GM12892 (cell line): Measurements from ENCODE around the gene CHST15.

Experiments used
- DNase-seq: peaks from one replicate; pipeline ENCODE4 v3.0.0; 2011; ENCODE audit not compliant: insufficient read length
- FAIRE-seq: peaks from 2 replicates; lab custom pipeline; 2011; peaks lifted over from hg19 to GRCh38; lab: Jason Lieb, UNC
- POLR2A ChIP-seq: IDR thresholded peaks from 2 replicates; pipeline ENCODE4 v1.6.1; 2011; ENCODE audit warnings: low read depth, low read length, control low read depth
- POLR2AphosphoS5 ChIP-seq: IDR thresholded peaks from 2 replicates; pipeline ENCODE4 v1.6.1; 2011; ENCODE audit warnings: low read depth, low read length, control low read depth
- TAF1 ChIP-seq: IDR thresholded peaks from 2 replicates; pipeline ENCODE4 v1.6.1; 2011; ENCODE audit warnings: low read depth, mild to moderate bottlenecking, control low read depth, low read length, borderline replicate concordance

Gene CHST15

GRCh38 chr10:124123156-124123555 is 29.8 kb upstream of the CHST15 start:
- DNase-seq (no peak), FAIRE-seq (no peak)
- no peak for TF ChIP-seq TAF1
- TF ChIP-seq POLR2A: no peak
- no peak for TF ChIP-seq POLR2AphosphoS5

- FAIRE-seq (no peak), DNase-seq (no peak)
- TF ChIP-seq POLR2A: no peak
- TF ChIP-seq TAF1: no peak
- no peak for TF ChIP-seq POLR2AphosphoS5
Observed at GRCh38 chr10:124122211-124122610, 28.8 kb upstream of the CHST15 start.

GRCh38 chr10:124120410-124121061 is 27.1 kb upstream of the CHST15 start:
- DNase-seq (no peak), FAIRE-seq (no peak)
- TF ChIP-seq POLR2A: no peak
- TF ChIP-seq POLR2AphosphoS5: no peak
- TF ChIP-seq TAF1: no peak

GRCh38 chr10:124119946-124120345 is 26.5 kb upstream of the CHST15 start:
- TF ChIP-seq POLR2AphosphoS5: no peak
- no peak for TF ChIP-seq POLR2A
- DNase-seq (no peak), FAIRE-seq (no peak)

GRCh38 chr10:124119216-124119615 is 25.8 kb upstream of the CHST15 start:
- TF ChIP-seq TAF1 (no peak), POLR2AphosphoS5 (no peak), POLR2A (no peak)
- DNase-seq (no peak), FAIRE-seq (no peak)

- no peak for DNase-seq
- TF ChIP-seq POLR2AphosphoS5: no peak
- TF ChIP-seq POLR2A: no peak
- no peak for TF ChIP-seq TAF1
- no peak for FAIRE-seq
Observed at GRCh38 chr10:124117833-124118232, 24.4 kb upstream of the CHST15 start.

- FAIRE-seq (no peak), DNase-seq (no peak)
- TF ChIP-seq POLR2A (no peak), TAF1 (no peak), POLR2AphosphoS5 (no peak)
Observed at GRCh38 chr10:124117511-124117785, 24.1 kb upstream of the CHST15 start.

GRCh38 chr10:124116771-124117510 is 23.5 kb upstream of the CHST15 start:
- TF ChIP-seq POLR2A (no peak), POLR2AphosphoS5 (no peak), TAF1 (no peak)
- FAIRE-seq (no peak), DNase-seq (no peak)

GRCh38 chr10:124114696-124115095 is 21.3 kb upstream of the CHST15 start:
- no peak for FAIRE-seq

GRCh38 chr10:124112891-124113580 is 19.6 kb upstream of the CHST15 start:
- TF ChIP-seq TAF1 (no peak), POLR2A (no peak), POLR2AphosphoS5 (no peak)
- FAIRE-seq: no peak
- DNase-seq: no peak

More at GRCh38 chr10:124114696-124115095, 21.3 kb upstream of the CHST15 start:
- DNase-seq: no peak
- no peak for TF ChIP-seq POLR2A
- TF ChIP-seq POLR2AphosphoS5: no peak
- no peak for TF ChIP-seq TAF1

GRCh38 chr10:124110882-124111281 is 17.5 kb upstream of the CHST15 start:
- FAIRE-seq (no peak), DNase-seq (no peak)
- no peak for TF ChIP-seq POLR2AphosphoS5
- TF ChIP-seq TAF1: no peak

GRCh38 chr10:124109261-124109660 is 15.9 kb upstream of the CHST15 start:
- no peak for FAIRE-seq

GRCh38 chr10:124107072-124107471 is 13.7 kb upstream of the CHST15 start:
- no peak for DNase-seq
- TF ChIP-seq POLR2AphosphoS5: no peak
- TF ChIP-seq TAF1: no peak
- no peak for TF ChIP-seq POLR2A

More at GRCh38 chr10:124109261-124109660, 15.9 kb upstream of the CHST15 start:
- TF ChIP-seq TAF1 (no peak), POLR2A (no peak), POLR2AphosphoS5 (no peak)
- DNase-seq: no peak

More at GRCh38 chr10:124107072-124107471, 13.7 kb upstream of the CHST15 start:
- no peak for FAIRE-seq
